Esophagus muscularis mucosa (tissue), 4 donors: ENCODE measurements around the gene TAS2R16. TPM values are rescaled to one million over a fixed set of nuclear protein-coding genes. Genes with fewer than 3 reads are reported as not detected.

Experiments
- DNase-seq: peaks from one replicate; pipeline ENCODE4 v3.0.0-alpha.2; 2017; ENCODE audit errors: extremely low spot score
- H3K27ac ChIP-seq, 4 donors: fragments of 200-600 bp; sonication (generic); replicated peaks in 1 of 4; 1 replicate in 3 of 4; 2 replicates in 1 of 4; pipeline ENCODE4 v1.5.1; 2016 to 2019; ENCODE audit warnings: mild to moderate bottlenecking in 1 of 4
- H3K27me3 ChIP-seq, 4 donors: fragments of 200-600 bp; sonication (generic); one replicate each; pipeline versions ENCODE4 v1.5.1 to v1.6.0; 2016 to 2019
- H3K36me3 ChIP-seq, 4 donors: fragments of 200-600 bp; sonication (generic); one replicate each; pipeline ENCODE4 v1.5.1; 2016 to 2019
- H3K4me1 ChIP-seq, 4 donors: fragments of 200-600 bp; sonication (generic); one replicate each; pipeline ENCODE4 v1.5.1; 2016 to 2019
- H3K4me3 ChIP-seq, 4 donors: fragments of 200-600 bp; sonication (generic); 1 replicate in 2 of 4; 2 replicates in 2 of 4; pipeline ENCODE4 v1.5.1; 2016 to 2019; ENCODE audit warnings: mild to moderate bottlenecking in 4 of 4, moderate library complexity in 1 of 4
- H3K9me3 ChIP-seq, 4 donors: fragments of 200-600 bp; sonication (generic); 1 replicate in 3 of 4; 2 replicates in 1 of 4; pipeline ENCODE4 v1.5.1; 2016 to 2019
- EP300 ChIP-seq: sonication (generic); formaldehyde crosslinking; IDR thresholded peaks from one replicate; pipeline ENCODE4 v1.6.1; 2017; ENCODE audit warnings: antibody characterized with exemption
- POLR2A ChIP-seq: fragments of 450-650 bp; IDR thresholded peaks from one replicate; pipeline ENCODE4 v1.6.1; 2017; ENCODE audit warnings: antibody characterized with exemption, moderate library complexity, mild to moderate bottlenecking, low read depth
- POLR2AphosphoS5 ChIP-seq, 2 donors: sonication (generic); formaldehyde crosslinking; IDR thresholded peaks; one replicate each; pipeline ENCODE4 v1.6.1; 2017; ENCODE audit warnings: antibody characterized with exemption in 2 of 2
- WGBS: methylation state at CpG from one replicate; pipeline ENCODE4 v1.1.5; 2018; 5-methylcytosine and 5-hydroxymethylcytosine counted together
- intact Hi-C: fragments of 100-400 bp; cut with DNase I; formaldehyde crosslinking; loops from one replicate; pipeline ENCODE4 v1.15.1; 2023
- total RNA-seq, 4 donors: library from RNA; depleted of rRNA; stranded (reverse); fragments of >200 nt; gene quantifications; one replicate each; pipeline versions ENCODE4 v1.1.0 to v1.2.1, GENCODE V29; 2016
- TF ChIP-seq, protein P1 (sequence below), 3 experiments: fragments of 200-600 bp in 2 of 3; fragments of 450-650 bp in 1 of 3; sonication (generic) in 2 of 3; IDR thresholded peaks; one replicate each; pipeline ENCODE4 v1.5.1; 2017 to 2019; ENCODE audit warnings: antibody characterized with exemption in 3 of 3, mild to moderate bottlenecking in 2 of 3, moderate library complexity in 1 of 3

The TAS2R16 gene
- total RNA-seq, 4 donors from 2014 or later = not detected

DNA sequence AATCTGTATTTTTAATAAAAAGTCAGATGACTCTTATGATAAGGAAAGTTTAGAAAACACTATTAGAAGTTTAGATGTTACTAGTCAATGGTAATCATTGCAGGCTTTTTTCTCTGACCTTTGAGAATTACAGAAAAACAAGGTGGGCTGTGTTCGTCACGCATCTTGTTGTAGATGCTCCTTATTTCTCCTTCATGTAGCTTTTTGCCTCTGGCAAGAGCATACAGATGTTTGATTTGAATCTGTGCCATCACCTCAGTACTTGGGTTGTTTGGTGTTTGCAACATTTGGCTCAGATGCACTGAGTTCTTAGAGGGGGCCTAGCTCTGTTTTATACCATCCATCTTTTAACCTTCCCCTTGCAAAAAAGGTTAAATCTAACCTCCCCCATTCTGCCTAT, 11.5 kb downstream of the TAS2R16 start:
- Histone ChIP-seq H3K36me3 (no peaks in the 10 kb centered on the region), H3K4me3 (no peak overlapping the region), H3K4me1 (peaks cover 0 to 10% (median 0%) of the 10 kb centered on the region in 4 donors), H3K27ac (no peak overlapping the region), H3K27me3 (no peaks in the 10 kb centered on the region), H3K9me3 (no peaks in the 10 kb centered on the region)
- intact Hi-C loops = no loop called here
- no peak for DNase-seq
- 89% methylated on average over 2 of the region's 2 CpGs for WGBS
- TF ChIP-seq, protein P1, sequence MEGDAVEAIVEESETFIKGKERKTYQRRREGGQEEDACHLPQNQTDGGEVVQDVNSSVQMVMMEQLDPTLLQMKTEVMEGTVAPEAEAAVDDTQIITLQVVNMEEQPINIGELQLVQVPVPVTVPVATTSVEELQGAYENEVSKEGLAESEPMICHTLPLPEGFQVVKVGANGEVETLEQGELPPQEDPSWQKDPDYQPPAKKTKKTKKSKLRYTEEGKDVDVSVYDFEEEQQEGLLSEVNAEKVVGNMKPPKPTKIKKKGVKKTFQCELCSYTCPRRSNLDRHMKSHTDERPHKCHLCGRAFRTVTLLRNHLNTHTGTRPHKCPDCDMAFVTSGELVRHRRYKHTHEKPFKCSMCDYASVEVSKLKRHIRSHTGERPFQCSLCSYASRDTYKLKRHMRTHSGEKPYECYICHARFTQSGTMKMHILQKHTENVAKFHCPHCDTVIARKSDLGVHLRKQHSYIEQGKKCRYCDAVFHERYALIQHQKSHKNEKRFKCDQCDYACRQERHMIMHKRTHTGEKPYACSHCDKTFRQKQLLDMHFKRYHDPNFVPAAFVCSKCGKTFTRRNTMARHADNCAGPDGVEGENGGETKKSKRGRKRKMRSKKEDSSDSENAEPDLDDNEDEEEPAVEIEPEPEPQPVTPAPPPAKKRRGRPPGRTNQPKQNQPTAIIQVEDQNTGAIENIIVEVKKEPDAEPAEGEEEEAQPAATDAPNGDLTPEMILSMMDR (IDR thresholded peaks at IDR 0.05) = no peak
- TF ChIP-seq POLR2A = no peak
- TF ChIP-seq POLR2AphosphoS5 (IDR thresholded peaks at IDR 0.05) = no peak
- no peak for TF ChIP-seq EP300

DNA sequence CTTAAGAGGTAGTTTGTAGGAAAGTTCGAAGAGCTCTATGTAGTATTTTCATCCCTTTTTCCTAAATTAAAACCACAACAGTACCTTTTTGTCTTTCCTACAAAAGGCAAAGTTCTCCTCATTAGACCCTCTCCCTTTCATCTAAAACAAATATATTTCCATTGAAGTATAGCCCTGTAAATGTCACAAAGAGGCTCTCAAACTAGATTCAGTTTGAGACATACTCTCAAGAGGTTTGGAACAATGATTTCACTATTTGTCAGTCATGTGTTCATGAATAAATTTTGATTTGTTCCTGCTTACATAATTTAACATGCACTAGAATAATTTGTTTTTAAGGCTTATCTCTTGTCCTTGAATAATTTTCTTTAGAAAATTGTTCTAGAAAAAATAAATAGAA, 12.2 kb downstream of the TAS2R16 start:
- H3K36me3 ChIP-seq = no peaks in the 10 kb centered on the region
- no peaks in the 10 kb centered on the region for H3K9me3 ChIP-seq
- WGBS = 78% methylated on average over 1 of the region's 1 CpG
- TF ChIP-seq, protein P1 (IDR thresholded peaks at IDR 0.05) = no peak
- no peaks in the 10 kb centered on the region for H3K27me3 ChIP-seq
- DNase-seq = no peak
- intact Hi-C loops = no loop called here
- peaks cover 0 to 10% (median 0%) of the 10 kb centered on the region in 4 donors for H3K4me1 ChIP-seq
- H3K27ac ChIP-seq = no peak overlapping the region
- no peak overlapping the region for H3K4me3 ChIP-seq

DNA sequence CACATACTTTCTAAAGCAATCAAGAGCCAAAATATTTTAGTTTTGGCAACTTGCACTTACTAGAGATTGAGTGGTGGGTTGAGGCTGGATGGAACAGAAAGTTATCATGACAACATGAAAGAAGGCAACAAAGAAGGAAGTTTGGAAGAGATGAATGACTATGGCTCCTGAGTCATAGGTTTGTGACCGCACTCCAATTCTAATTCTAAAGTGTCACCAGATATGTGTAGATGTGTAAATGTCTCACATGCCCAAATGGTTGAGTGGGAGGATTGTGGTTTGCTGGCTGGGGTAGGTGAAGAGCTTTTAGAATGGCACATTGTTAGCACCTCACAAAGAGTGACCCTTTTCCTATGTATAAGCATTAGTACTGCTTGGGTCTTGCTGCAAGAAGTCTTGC, 20.2 kb downstream of the TAS2R16 start:
- H3K9me3 ChIP-seq = no peaks in the 10 kb centered on the region
- intact Hi-C loops = no loop called here
- TF ChIP-seq, protein P1 (IDR thresholded peaks at IDR 0.05) = no peak
- TF ChIP-seq EP300 (no peak), POLR2A (no peak)
- no peak overlapping the region for H3K4me3 ChIP-seq
- H3K27me3 ChIP-seq = no peaks in the 10 kb centered on the region
- no peaks in the 10 kb centered on the region for H3K36me3 ChIP-seq
- WGBS = 89% methylated on average over 1 of the region's 1 CpG
- no peak for DNase-seq
- H3K27ac ChIP-seq = no peak overlapping the region
- no peaks in the 10 kb centered on the region for H3K4me1 ChIP-seq

DNA sequence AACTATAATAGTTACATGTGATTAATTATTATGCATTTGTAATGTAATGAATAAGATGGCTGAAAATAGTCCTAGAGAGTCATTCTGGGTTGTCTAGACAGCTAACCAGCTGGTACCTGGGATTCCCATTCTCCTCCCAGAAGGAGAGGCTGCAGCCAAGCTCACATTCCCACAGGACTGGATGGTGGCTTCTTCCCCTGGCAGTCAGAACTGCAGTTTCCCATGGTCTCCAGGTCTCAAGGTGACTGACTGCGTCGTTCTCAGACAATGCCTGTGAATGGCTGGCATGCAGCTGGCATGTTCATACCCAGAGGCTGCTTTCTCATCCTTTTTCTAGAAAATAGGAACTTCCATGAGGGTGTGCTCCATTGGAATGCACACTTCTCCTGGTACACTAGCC, 21.3 kb downstream of the TAS2R16 start:
- Histone ChIP-seq H3K4me1 (no peaks in the 10 kb centered on the region), H3K27ac (no peak overlapping the region), H3K27me3 (no peaks in the 10 kb centered on the region), H3K9me3 (no peaks in the 10 kb centered on the region), H3K36me3 (no peaks in the 10 kb centered on the region), H3K4me3 (no peak overlapping the region)
- no peak for DNase-seq
- no peak for TF ChIP-seq EP300
- TF ChIP-seq POLR2A = no peak
- TF ChIP-seq, protein P1 (IDR thresholded peaks at IDR 0.05) = no peak
- TF ChIP-seq POLR2AphosphoS5 (IDR thresholded peaks at IDR 0.05) = no peak
- WGBS = 76% methylated on average over 2 of the region's 2 CpGs
- intact Hi-C loops = no loop called here

DNA sequence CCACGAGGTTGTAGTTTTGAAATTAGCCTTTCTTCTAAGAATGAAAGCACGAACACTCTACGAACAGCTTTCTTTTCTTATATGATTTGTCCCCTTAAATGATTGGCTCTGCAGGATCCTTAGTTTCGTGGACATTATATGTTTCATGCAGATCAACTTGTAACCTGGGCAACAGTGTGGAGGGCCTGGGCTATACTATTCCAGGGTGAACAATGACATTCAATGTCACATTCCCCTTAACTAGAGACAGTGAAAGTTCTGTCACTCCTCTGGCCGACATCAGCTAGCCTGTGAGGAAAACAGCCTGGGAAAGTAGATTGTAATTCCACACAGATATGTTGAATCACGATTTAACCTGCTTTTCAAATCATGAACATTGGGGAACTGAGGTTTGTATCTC, 23.4 kb downstream of the TAS2R16 start:
- TF ChIP-seq POLR2A (no peak), EP300 (no peak), POLR2AphosphoS5 (IDR thresholded peaks at IDR 0.05) (no peak)
- TF ChIP-seq, protein P1 (IDR thresholded peaks at IDR 0.05) = no peak
- intact Hi-C loops = no loop called here
- WGBS = 81% methylated on average over 6 of the region's 6 CpGs
- no peak for DNase-seq
- Histone ChIP-seq H3K9me3 (no peaks in the 10 kb centered on the region), H3K27ac (no peak overlapping the region), H3K27me3 (no peaks in the 10 kb centered on the region), H3K4me1 (no peaks in the 10 kb centered on the region), H3K36me3 (no peaks in the 10 kb centered on the region), H3K4me3 (no peak overlapping the region)
